ENCODE data around the gene TNFAIP8. TPM values are rescaled to one million over a fixed set of nuclear protein-coding genes. Genes with fewer than 3 reads are reported as not detected.

Gene TNFAIP8
- total RNA-seq, 3 donors from 2014 or later (not counting 1 experiment from before 2014, with no cell fraction given): 47.6 to 87.5 (median 76.3) TPM

DNA sequence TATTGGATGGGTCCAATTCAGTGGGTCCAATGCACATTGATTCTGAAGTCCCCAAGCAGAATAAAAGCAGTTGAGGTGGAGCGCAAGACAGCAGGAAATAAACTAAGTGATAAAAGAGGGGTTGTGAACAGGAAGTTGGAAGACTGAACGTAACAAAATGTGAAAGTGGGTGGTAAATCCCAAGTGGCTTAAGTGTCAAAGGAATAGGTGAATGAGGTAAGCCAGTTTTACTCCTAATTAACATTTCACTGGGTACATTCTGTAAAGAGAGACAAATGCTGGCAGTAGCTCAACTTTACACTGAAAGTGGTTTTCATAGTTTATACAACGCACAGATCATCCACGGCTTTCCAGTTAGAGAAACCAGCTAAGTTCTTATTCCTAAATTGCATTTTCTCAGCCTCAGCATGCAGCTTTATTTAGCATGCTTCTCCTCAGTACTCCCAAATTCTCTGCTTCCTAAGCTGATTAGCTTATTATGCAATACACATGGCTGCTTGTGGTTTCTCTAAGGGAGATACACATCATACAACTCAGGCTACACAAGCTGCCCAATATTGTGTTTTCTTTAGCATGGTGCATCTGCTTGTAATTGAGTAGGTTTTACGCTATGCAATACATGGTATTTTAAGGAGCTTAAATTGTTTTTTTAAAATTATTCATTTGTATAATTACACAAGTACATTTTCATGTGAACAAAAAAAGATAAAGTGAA lies 62.2 kb downstream of the TNFAIP8 start:
- WGBS (ENCODE audit: insufficient coverage): 43% methylated on average over 4 of the region's 5 CpGs
- H3K4me1 ChIP-seq (ENCODE audit: control insufficient read depth, insufficient read depth, low read length): no peaks in the 10 kb centered on the region
- H3K36me3 ChIP-seq (ENCODE audit: control insufficient read depth, insufficient read depth, low read length): no peaks in the 10 kb centered on the region
- no peak for DNase-seq
- peaks cover 4 to 7% of the 10 kb centered on the region in 2 donors for H3K27me3 Mint-ChIP-seq (ENCODE audit: low read depth in 2 of 2)
- intact Hi-C loops (cut with micrococcal nuclease): no loop called here
- H3K4me3 Mint-ChIP-seq: no peak overlapping the region
- no peaks in the 10 kb centered on the region for H3K9me3 ChIP-seq (ENCODE audit: control insufficient read depth, insufficient read depth, low read length)
- H3K36me3 Mint-ChIP-seq: no peaks in the 10 kb centered on the region
- H3K27ac Mint-ChIP-seq: no peak overlapping the region
- no peak overlapping the region for H3K27ac ChIP-seq (ENCODE audit: low read length)
- H3K9me3 Mint-ChIP-seq: no peaks in the 10 kb centered on the region
- H3K4me1 Mint-ChIP-seq: peaks cover 6 to 7% of the 10 kb centered on the region in 2 donors
- H3K4me3 ChIP-seq (ENCODE audit: low read length): no peak overlapping the region
- no peak for ATAC-seq
- TF ChIP-seq, protein P1, sequence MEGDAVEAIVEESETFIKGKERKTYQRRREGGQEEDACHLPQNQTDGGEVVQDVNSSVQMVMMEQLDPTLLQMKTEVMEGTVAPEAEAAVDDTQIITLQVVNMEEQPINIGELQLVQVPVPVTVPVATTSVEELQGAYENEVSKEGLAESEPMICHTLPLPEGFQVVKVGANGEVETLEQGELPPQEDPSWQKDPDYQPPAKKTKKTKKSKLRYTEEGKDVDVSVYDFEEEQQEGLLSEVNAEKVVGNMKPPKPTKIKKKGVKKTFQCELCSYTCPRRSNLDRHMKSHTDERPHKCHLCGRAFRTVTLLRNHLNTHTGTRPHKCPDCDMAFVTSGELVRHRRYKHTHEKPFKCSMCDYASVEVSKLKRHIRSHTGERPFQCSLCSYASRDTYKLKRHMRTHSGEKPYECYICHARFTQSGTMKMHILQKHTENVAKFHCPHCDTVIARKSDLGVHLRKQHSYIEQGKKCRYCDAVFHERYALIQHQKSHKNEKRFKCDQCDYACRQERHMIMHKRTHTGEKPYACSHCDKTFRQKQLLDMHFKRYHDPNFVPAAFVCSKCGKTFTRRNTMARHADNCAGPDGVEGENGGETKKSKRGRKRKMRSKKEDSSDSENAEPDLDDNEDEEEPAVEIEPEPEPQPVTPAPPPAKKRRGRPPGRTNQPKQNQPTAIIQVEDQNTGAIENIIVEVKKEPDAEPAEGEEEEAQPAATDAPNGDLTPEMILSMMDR (IDR thresholded peaks at IDR 0.05): no peak
- no peaks in the 10 kb centered on the region for H3K27me3 ChIP-seq (ENCODE audit: control insufficient read depth, insufficient read depth, low read length)

DNA sequence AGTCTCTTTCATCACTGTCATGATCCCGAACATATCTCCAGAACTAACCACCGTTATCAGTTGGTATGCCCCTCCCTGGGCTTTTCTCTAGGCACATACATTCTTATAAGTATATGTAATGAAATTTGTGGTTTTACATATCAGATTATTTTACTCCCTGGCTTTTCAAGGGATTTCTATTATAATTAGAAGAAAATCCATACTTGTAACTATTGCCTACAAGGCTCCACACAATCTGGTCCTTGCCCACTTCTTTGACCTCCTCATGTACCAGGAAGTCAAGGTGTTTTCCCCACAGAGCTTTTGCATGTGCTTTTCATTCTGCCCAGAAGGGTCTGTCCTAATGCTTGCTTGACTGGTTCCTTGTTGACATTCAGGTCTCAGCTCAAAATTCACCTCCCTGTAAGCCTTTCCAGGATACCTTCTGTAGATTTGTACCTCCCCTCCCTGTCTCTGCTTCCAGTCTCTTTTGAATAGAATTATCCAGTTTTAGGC lies 62.8 kb downstream of the TNFAIP8 start:
- no peaks in the 10 kb centered on the region for H3K4me1 ChIP-seq (ENCODE audit: control insufficient read depth, insufficient read depth, low read length)
- Mint-ChIP-seq H3K36me3 (no peaks in the 10 kb centered on the region), H3K27me3 (ENCODE audit: low read depth in 2 of 2) (peaks cover 4 to 7% of the 10 kb centered on the region in 2 donors), H3K4me1 (peaks cover 6 to 7% of the 10 kb centered on the region in 2 donors), H3K27ac (no peak overlapping the region), H3K4me3 (no peak overlapping the region), H3K9me3 (no peaks in the 10 kb centered on the region)
- no peaks in the 10 kb centered on the region for H3K36me3 ChIP-seq (ENCODE audit: control insufficient read depth, insufficient read depth, low read length)
- H3K27me3 ChIP-seq (ENCODE audit: control insufficient read depth, insufficient read depth, low read length): no peaks in the 10 kb centered on the region
- no peak for DNase-seq
- ATAC-seq: no peak
- no peaks in the 10 kb centered on the region for H3K9me3 ChIP-seq (ENCODE audit: control insufficient read depth, insufficient read depth, low read length)
- no peak overlapping the region for H3K4me3 ChIP-seq (ENCODE audit: low read length)
- intact Hi-C loops (cut with micrococcal nuclease): no loop called here
- H3K27ac ChIP-seq (ENCODE audit: low read length): peak overlapping the region; percentile 14
- TF ChIP-seq, protein P1 (IDR thresholded peaks at IDR 0.05): no peak
- no CpG with 5 or more reads among the region's 2 CpGs for WGBS (ENCODE audit: insufficient coverage)

DNA sequence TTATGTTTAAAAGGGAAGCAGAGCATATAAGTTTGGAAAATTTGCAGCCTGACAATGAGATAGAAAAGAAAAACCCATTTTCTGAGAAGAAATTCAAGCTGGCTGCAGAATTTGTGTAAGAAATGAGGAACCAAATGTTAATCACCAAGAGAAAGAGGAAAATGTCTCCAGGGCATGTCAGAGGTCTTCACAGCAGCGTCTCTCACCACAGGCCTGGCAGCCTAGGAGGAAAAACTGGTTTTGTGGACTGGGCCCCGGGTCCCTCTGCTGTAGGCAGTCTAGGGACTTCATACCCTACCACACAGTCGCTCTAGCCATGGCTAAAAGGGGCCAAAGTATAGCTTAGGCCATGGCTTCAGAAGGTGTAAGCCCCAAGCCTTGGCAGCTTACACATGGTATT lies 64.3 kb downstream of the TNFAIP8 start:
- WGBS (ENCODE audit: insufficient coverage): 42% methylated on average over 3 of the region's 3 CpGs
- peaks cover 6 to 7% of the 10 kb centered on the region in 2 donors for H3K4me1 Mint-ChIP-seq
- TF ChIP-seq, protein P1 (IDR thresholded peaks at IDR 0.05): no peak
- intact Hi-C loops (cut with micrococcal nuclease): no loop called here
- H3K4me3 Mint-ChIP-seq: no peak overlapping the region
- Histone ChIP-seq H3K9me3 (ENCODE audit: control insufficient read depth, insufficient read depth, low read length) (no peaks in the 10 kb centered on the region), H3K4me1 (ENCODE audit: control insufficient read depth, insufficient read depth, low read length) (no peaks in the 10 kb centered on the region), H3K4me3 (ENCODE audit: low read length) (no peak overlapping the region), H3K27ac (ENCODE audit: low read length) (peak overlapping the region; percentile 21), H3K27me3 (ENCODE audit: control insufficient read depth, insufficient read depth, low read length) (no peaks in the 10 kb centered on the region), H3K36me3 (ENCODE audit: control insufficient read depth, insufficient read depth, low read length) (no peaks in the 10 kb centered on the region)
- no peak overlapping the region for H3K27ac Mint-ChIP-seq
- no peaks in the 10 kb centered on the region for H3K9me3 Mint-ChIP-seq
- H3K27me3 Mint-ChIP-seq (ENCODE audit: low read depth in 2 of 2): peaks cover 4 to 7% of the 10 kb centered on the region in 2 donors
- DNase-seq (no peak), ATAC-seq (no peak)
- H3K36me3 Mint-ChIP-seq: no peaks in the 10 kb centered on the region

All from natural killer cell (primary cell).